Activated B cell treated with CpG ODN at 0.5 μM for 24 hours (primary cell): ENCODE measurements around the gene SIRT4. TPM values are rescaled to one million over a fixed set of nuclear protein-coding genes. Genes with fewer than 3 reads are reported as not detected.

Experiments used
- ATAC-seq: fragments of 200-7000 bp; cut with Tn5 transposase; one replicate; pipeline ENCODE4 v1.10.0; 2021; ENCODE audit warnings: low read depth, mild to moderate bottlenecking, moderate library complexity
- CTCF ChIA-PET: fragments of 350-600 bp; sonication (Branson Sonifier 250); formaldehyde crosslinking; loops from one replicate; lab custom pipeline; 2021; ENCODE audit warnings: antibody characterized with exemption; lab: Charles Lee
- POLR2A ChIA-PET: fragments of 350-600 bp; sonication (Branson Sonifier 250); formaldehyde crosslinking; loops from one replicate; lab custom pipeline; 2021; ENCODE audit warnings: antibody characterized with exemption; lab: Charles Lee
- DNase-seq: peaks from one replicate; pipeline ENCODE4 v3.0.0; 2022
- H3K27ac Mint-ChIP-seq: one replicate; pipeline ENCODE4 v1.8.0; 2020; ENCODE audit warnings: mixed read lengths
- H3K27me3 Mint-ChIP-seq: one replicate; pipeline ENCODE4 v1.8.0; 2021; ENCODE audit warnings: mixed read lengths
- H3K36me3 Mint-ChIP-seq: one replicate; pipeline ENCODE4 v1.8.0; 2021; ENCODE audit warnings: low read depth, mixed read lengths
- H3K4me1 Mint-ChIP-seq: one replicate; pipeline ENCODE4 v1.8.0; 2021; ENCODE audit warnings: mixed read lengths
- H3K4me3 Mint-ChIP-seq: one replicate; pipeline ENCODE4 v1.8.0; 2020; ENCODE audit warnings: mild to moderate bottlenecking, mixed read lengths
- H3K9me3 Mint-ChIP-seq: one replicate; pipeline ENCODE4 v1.8.0; 2020; ENCODE audit warnings: mixed read lengths
- intact Hi-C: fragments of 100-400 bp; cut with micrococcal nuclease; formaldehyde crosslinking; loops from one replicate; pipeline ENCODE4 v1.15.1; 2024
- total RNA-seq: library from RNA; stranded (reverse); gene quantifications from 2 replicates; pipeline ENCODE4 v1.2.3, GENCODE V29; 2022
- TF ChIP-seq, protein P1 (sequence below): fragments of 200-600 bp; IDR thresholded peaks from one replicate; pipeline ENCODE4 v1.8.0; 2022; ENCODE audit warnings: antibody characterized with exemption, mild to moderate bottlenecking

Gene SIRT4
- total RNA-seq, 1 donor from 2014 or later = 1.6 TPM

DNA sequence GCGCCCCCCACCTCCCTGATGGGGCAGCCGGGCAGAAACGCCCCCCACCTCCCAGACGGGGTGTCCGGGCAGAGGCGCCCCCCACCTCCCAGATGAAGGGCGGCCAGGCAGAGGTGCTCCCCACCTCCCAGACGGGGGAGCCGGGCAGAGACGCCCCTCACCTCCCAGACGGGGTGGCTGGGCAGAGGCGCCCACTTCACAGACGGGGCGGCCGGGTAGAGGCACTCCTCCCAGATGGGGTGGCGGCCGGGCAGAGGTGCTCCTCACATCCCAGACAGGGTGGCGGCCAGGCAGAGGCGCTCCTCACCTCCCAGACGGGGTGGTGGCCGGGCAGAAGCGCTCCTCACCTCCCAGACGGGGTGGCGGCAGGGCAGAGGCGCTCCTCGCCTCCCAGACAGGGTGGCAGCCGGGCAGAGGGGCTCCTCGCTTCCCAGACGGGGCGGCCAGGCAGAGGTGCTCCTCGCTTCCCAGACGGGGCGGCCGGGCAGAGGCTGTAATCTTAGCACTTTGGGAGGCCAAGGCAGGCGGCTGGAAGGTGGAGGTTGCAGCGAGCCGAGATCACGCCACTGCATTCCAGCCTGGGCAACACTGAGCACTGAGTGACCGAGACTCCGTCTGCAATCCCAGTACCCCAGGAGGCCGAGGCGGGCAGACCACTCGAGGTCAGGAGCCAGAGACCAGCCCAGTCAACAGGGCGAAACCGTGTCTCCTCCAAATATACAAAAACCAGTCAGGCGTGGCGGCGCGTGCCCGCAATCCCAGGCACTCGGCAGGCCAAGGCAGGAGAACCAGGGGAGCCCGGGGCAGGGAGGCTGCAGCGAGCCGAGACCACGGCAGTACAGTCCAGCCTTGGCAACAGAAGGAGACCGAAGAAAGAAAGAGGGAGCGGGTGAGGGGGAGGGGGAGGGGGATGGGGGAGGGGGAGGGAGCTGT lies 23.7 kb upstream of the SIRT4 start:
- intact Hi-C loops = no loop called here
- H3K27me3 Mint-ChIP-seq = peaks cover 7% of the 10 kb centered on the region
- ATAC-seq (no peak), DNase-seq (no peak)
- CTCF ChIA-PET = interaction anchor here (1.4 kb wide), 1 partner anchor 15 kb away, joined by 3 read pairs; no protein-coding TSS in a partner anchor
- no peak overlapping the region for H3K4me3 Mint-ChIP-seq
- H3K36me3 Mint-ChIP-seq = no peaks in the 10 kb centered on the region
- H3K27ac Mint-ChIP-seq = no peak overlapping the region
- no peaks in the 10 kb centered on the region for H3K9me3 Mint-ChIP-seq
- POLR2A ChIA-PET = interaction anchor here (0.8 to 1.0 kb wide), 2 partner anchors 13 to 15 kb away, joined by 3 to 5 read pairs; partner anchors contain the start of genes RNU4-1 and RNU4-2
- TF ChIP-seq, protein P1, sequence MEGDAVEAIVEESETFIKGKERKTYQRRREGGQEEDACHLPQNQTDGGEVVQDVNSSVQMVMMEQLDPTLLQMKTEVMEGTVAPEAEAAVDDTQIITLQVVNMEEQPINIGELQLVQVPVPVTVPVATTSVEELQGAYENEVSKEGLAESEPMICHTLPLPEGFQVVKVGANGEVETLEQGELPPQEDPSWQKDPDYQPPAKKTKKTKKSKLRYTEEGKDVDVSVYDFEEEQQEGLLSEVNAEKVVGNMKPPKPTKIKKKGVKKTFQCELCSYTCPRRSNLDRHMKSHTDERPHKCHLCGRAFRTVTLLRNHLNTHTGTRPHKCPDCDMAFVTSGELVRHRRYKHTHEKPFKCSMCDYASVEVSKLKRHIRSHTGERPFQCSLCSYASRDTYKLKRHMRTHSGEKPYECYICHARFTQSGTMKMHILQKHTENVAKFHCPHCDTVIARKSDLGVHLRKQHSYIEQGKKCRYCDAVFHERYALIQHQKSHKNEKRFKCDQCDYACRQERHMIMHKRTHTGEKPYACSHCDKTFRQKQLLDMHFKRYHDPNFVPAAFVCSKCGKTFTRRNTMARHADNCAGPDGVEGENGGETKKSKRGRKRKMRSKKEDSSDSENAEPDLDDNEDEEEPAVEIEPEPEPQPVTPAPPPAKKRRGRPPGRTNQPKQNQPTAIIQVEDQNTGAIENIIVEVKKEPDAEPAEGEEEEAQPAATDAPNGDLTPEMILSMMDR = no peak
- H3K4me1 Mint-ChIP-seq = no peaks in the 10 kb centered on the region

DNA sequence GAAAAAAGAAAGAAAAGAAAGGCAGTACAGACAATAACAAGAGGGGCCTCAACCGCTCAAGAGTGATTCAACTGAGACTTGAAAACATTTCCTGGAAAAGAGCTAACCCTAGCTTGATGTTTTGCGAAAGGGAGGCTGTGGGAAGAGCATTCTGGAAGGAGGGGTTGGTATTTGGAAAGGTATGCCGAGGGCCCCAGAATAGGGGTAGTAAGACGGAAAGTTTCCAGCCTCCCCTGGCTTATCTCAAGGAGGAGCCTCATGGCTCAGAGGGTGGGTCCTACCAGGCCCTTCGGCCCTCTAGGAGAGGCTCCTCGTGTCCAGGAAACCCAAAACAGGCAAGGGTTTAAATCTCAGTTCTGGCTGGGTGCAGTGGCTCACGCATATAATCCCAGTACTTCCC lies 18.8 kb upstream of the SIRT4 start:
- CTCF ChIA-PET = no interaction called here
- H3K9me3 Mint-ChIP-seq = no peaks in the 10 kb centered on the region
- no peaks in the 10 kb centered on the region for H3K4me1 Mint-ChIP-seq
- DNase-seq (no peak), ATAC-seq (no peak)
- H3K36me3 Mint-ChIP-seq = no peaks in the 10 kb centered on the region
- POLR2A ChIA-PET = interaction anchor here (0.6 to 2.5 kb wide), 2 partner anchors 8 kb away, joined by 3 to 16 read pairs; partner anchors contain the start of gene RNU4-2
- H3K27me3 Mint-ChIP-seq = peaks cover 6% of the 10 kb centered on the region
- H3K27ac Mint-ChIP-seq = no peak overlapping the region
- H3K4me3 Mint-ChIP-seq = no peak overlapping the region
- intact Hi-C loops = no loop called here
- TF ChIP-seq, protein P1 = no peak

DNA sequence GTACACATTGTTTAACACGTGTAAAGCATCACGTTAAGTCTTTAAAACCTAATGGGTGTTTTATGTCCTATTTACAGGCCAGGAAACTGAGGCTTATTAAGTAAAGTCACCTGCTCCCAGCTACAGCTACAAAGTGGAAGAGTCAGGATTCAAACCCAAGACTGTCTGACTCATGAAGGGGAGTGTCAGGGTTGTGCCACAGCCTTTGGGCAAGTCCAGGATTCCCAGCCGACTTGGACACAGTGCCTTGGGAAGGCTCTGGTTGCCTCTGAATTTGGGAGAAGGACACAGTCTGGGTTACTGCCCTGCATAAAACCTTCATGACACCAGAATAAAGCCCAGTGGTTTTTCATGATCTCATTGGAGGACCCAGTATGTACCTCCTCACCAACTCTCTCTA lies 17.7 kb upstream of the SIRT4 start:
- ChIA-PET POLR2A (no interaction called here), CTCF (no interaction called here)
- DNase-seq = no peak
- H3K9me3 Mint-ChIP-seq = no peaks in the 10 kb centered on the region
- ATAC-seq = no peak
- intact Hi-C loops = no loop called here
- no peaks in the 10 kb centered on the region for H3K36me3 Mint-ChIP-seq
- no peaks in the 10 kb centered on the region for H3K4me1 Mint-ChIP-seq
- TF ChIP-seq, protein P1 = no peak
- no peak overlapping the region for H3K27ac Mint-ChIP-seq
- no peak overlapping the region for H3K4me3 Mint-ChIP-seq
- peaks cover 2% of the 10 kb centered on the region for H3K27me3 Mint-ChIP-seq

DNA sequence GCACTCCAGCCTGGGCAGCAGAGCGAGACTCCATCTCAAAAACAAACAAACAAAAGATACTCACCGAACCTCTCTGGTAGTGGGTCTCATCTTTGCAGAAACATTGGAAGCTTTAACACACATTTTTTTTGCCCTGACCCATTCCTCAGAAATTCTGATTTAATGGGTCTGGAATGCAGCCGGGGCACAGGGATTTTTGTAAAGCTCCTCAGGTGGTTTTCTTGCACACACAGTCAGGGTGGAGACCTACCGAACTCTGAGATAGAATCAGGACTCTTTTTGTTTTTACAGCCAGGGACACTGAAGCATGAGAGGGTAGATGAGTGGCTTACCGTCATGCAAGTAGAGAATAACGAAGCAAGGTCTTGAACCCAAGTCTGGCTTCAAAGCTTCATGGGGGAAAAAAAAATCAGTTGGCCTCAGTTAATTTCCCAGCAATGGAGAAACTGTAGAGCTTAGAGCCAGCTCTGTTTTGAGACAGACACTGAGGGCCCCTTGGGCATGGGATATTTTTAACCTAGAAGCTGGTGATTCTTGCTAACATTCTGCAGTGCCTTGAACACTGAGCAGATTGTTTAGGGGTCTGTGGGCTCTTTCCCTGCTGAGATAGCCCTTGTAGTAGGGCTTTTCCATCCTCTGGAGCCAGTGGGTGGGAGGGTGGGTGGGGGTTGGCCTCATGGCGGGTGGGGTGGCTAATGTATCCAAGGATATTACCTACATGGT lies 15.2 kb upstream of the SIRT4 start:
- ATAC-seq (no peak), DNase-seq (no peak)
- ChIA-PET POLR2A (interaction anchor here (0.6 kb wide), 1 partner anchor 47 kb away, joined by 4 read pairs; no protein-coding TSS in a partner anchor), CTCF (interaction anchor here (1.4 to 2.4 kb wide), 2 partner anchors 59 to 86 kb away, joined by 4 to 10 read pairs; partner anchors contain the start of gene RPLP0)
- TF ChIP-seq, protein P1 = no peak
- Mint-ChIP-seq H3K27me3 (peaks cover under 1% of the 10 kb centered on the region), H3K9me3 (no peaks in the 10 kb centered on the region), H3K36me3 (no peaks in the 10 kb centered on the region), H3K4me3 (no peak overlapping the region), H3K4me1 (peaks cover 13% of the 10 kb centered on the region), H3K27ac (no peak overlapping the region)
- intact Hi-C loops = no loop called here
